ENCODE data around the gene PAX8.
"Not testable (repeated sequence)": the region's sequence is repeated elsewhere in the genome, so short reads cannot be mapped to it uniquely, and the experiment has no call there.

- not testable (repeated sequence) for TF ChIP-seq CTCF, POLR2AphosphoS5 (IDR thresholded peaks at IDR 0.05)
These were observed 44.4 kb upstream of the PAX8 start for GRCh38 chr2:113323129-113323528.
